Right cardiac atrium (tissue), 5 donors: ENCODE results near the gene ZNF566. TPM values are rescaled to one million over a fixed set of nuclear protein-coding genes. Genes with fewer than 3 reads are reported as not detected.
A peak's percentile ranks its signal among the peaks of the same experiment; 100 is the strongest.

ENCODE experiments used
- ATAC-seq, 2 donors: fragments of 200-7000 bp; cut with Tn5 transposase; one replicate each; pipeline versions ENCODE4 v1.8.0 to v1.9.1; 2020; ENCODE audit warnings: moderate library complexity in 2 of 2, mild to moderate bottlenecking in 1 of 2
- DNase-seq, 3 donors: peaks; one replicate each; pipeline ENCODE4 v3.0.0-alpha.2; 2020
- H3K27ac ChIP-seq: one replicate; pipeline ENCODE4 v1.5.1; 2013; ENCODE audit warnings: mild to moderate bottlenecking, low read length, control low read depth, moderate library complexity
- H3K27me3 ChIP-seq: one replicate; pipeline ENCODE4 v1.6.1; 2013; ENCODE audit not compliant: control insufficient read depth, insufficient read depth
- H3K4me1 ChIP-seq: one replicate; pipeline ENCODE4 v1.6.1; 2013; ENCODE audit warnings: low read length; ENCODE audit not compliant: control insufficient read depth, insufficient read depth
- H3K4me3 ChIP-seq: one replicate; pipeline ENCODE4 v1.5.1; 2013; ENCODE audit warnings: low read length, control low read depth
- H3K9me3 ChIP-seq: one replicate; pipeline ENCODE4 v1.6.1; 2013; ENCODE audit warnings: low read length; ENCODE audit not compliant: control insufficient read depth
- WGBS: extraction: QIAGEN DNeasy Blood & Tissue Kit; methylation state at CpG from one replicate; pipeline ENCODE4 v1.1.7; 2013; 5-methylcytosine and 5-hydroxymethylcytosine counted together
- intact Hi-C, 4 donors: fragments of 100-400 bp; cut with DNase I; formaldehyde crosslinking; loops; one replicate each; pipeline versions ENCODE4 v1.11.0 to v1.14.0; 2022 to 2023
- long read RNA-seq, 4 donors: library from polyadenylated mRNA; unstranded; transcript quantifications; one replicate each; pipeline ENCODE4 v2.0.0, GENCODE V29; 2020 to 2021
- polyA plus RNA-seq: library from polyadenylated mRNA; stranded (reverse); fragments of 200-250 nt; gene quantifications from one replicate; pipeline ENCODE4 v1.2.3, GENCODE V29; 2013
- total RNA-seq, 4 donors: library from RNA; stranded (reverse); fragmentation: NEBNext Ultra II Directional; extraction: Animal tissue kit (Norgen Biotek cat#: 25700); gene quantifications; one replicate each; pipeline ENCODE4 v1.2.1, GENCODE V29; 2021
- donor health status: healthy with polysubstance abuse.
- donor health status: DM: no; HTN: yes; CAD: no.
- donor health status: DM: no; HTN: no; CAD: no.
- donor health status: DM: no; HTN: yes; CAD: no; lungs with severe emphysema.
- donor health status: DM: yes; HTN: yes; CAD: no.

ZNF566 gene
- total RNA-seq (10 to 100 TPM; 10.6 to 13.4 (median 13.3) TPM), polyA plus RNA-seq (6.2 TPM)
- long read RNA-seq, donor 1, transcript ZNF566-202 (5 exons, 2,644 nt), result major isoform, 7 of 18 reads
- long read RNA-seq, donor 1, partial matches to known transcripts, result 0 of 18 reads
- long read RNA-seq, donor 1, other reads (novel, unspliced or antisense), result 4 of 18 reads
- long read RNA-seq, donor 2, partial matches to known transcripts, result 0 of 3 reads
- long read RNA-seq, donor 2, other reads (novel, unspliced or antisense), result 2 of 3 reads
- long read RNA-seq, donor 3, transcript ZNF566-203 (5 exons, 584 nt), result minor isoform, 5 of 37 reads
- long read RNA-seq, donor 3, transcript ZNF566-202 (5 exons, 2,644 nt), result minor isoform, 6 of 37 reads
- long read RNA-seq, donor 3, transcript ZNF566-205 (5 exons, 793 nt), result major isoform, 9 of 37 reads
- long read RNA-seq, donor 3, partial matches to known transcripts, result 2 of 37 reads
- long read RNA-seq, donor 3, other reads (novel, unspliced or antisense), result 9 of 37 reads
- long read RNA-seq, donor 4, partial matches to known transcripts, result 0 of 5 reads
- long read RNA-seq, donor 4, other reads (novel, unspliced or antisense), result 2 of 5 reads

- H3K27ac ChIP-seq, result peak within 1 kb of the TSS; percentile 100
- peak; percentile 99 for ATAC-seq
- H3K4me3 ChIP-seq, result peak within 1 kb of the TSS; percentile 92
- DNase-seq, result peak; percentile 91 to 96 (median 94)
- no peaks in the 10 kb centered on the region for H3K9me3 ChIP-seq
- intact Hi-C loops, result no loop called here
- no peaks in the 10 kb centered on the region for H3K27me3 ChIP-seq
- H3K4me1 ChIP-seq, result no peaks in the 10 kb centered on the region
- WGBS, result under 1% methylated on average over 53 of the region's 53 CpGs
These were observed at the start of gene ZNF566 for GRCh38 chr19:36489118-36489919. TSS of gene ZNF566 (minus strand) at chr19:36489561. CDS start at chr19:36476557, 13,004 bp downstream.

- 10% methylated on average over 12 of the region's 12 CpGs for WGBS
- Histone ChIP-seq H3K27me3 (no peaks in the 10 kb centered on the region), H3K4me1 (peaks cover 3% of the 10 kb centered on the region), H3K27ac (peak overlapping the region; percentile 10), H3K9me3 (no peaks in the 10 kb centered on the region), H3K4me3 (peak overlapping the region; percentile 79)
- ATAC-seq (peak; percentile 6 to 29), DNase-seq (no peak)
- intact Hi-C loops, result no loop called here
These were observed 39.7 kb upstream of the ZNF566 start for GRCh38 chr19:36528921-36529518.

- Histone ChIP-seq H3K4me3 (peak within 1 kb of the TSS; percentile 79), H3K4me1 (peaks cover 3% of the 10 kb centered on the region), H3K27ac (peak within 1 kb of the TSS; percentile 97), H3K9me3 (no peaks in the 10 kb centered on the region), H3K27me3 (no peaks in the 10 kb centered on the region)
- ATAC-seq, result peak; percentile 99
- peak; percentile 98 to 99 (median 99) for DNase-seq
- intact Hi-C loops, result no loop called here
- under 1% methylated on average over 55 of the region's 55 CpGs for WGBS
These were observed 39.0 kb upstream of the ZNF566 start, which contains the start of gene ZNF260 for GRCh38 chr19:36528194-36528920. TSS of gene ZNF260 (minus strand) at chr19:36528271. CDS start at chr19:36515238, 13,033 bp downstream.

GRCh38 chr19:36527873-36528193 is 38.5 kb upstream of the ZNF566 start:
- H3K27me3 ChIP-seq, result no peaks in the 10 kb centered on the region
- H3K4me1 ChIP-seq, result peaks cover 3% of the 10 kb centered on the region
- DNase-seq (no peak), ATAC-seq (no peak)
- no peaks in the 10 kb centered on the region for H3K9me3 ChIP-seq
- under 1% methylated on average over 13 of the region's 13 CpGs for WGBS
- peak overlapping the region; percentile 97 for H3K27ac ChIP-seq
- peak overlapping the region; percentile 79 for H3K4me3 ChIP-seq
- intact Hi-C loops, result no loop called here

- no peak for ATAC-seq
- H3K4me3 ChIP-seq, result peak overlapping the region; percentile 79
- peaks cover 3% of the 10 kb centered on the region for H3K4me1 ChIP-seq
- H3K9me3 ChIP-seq, result no peaks in the 10 kb centered on the region
- no peak overlapping the region for H3K27ac ChIP-seq
- intact Hi-C loops, result no loop called here
- DNase-seq, result no peak
- 7% methylated on average over 5 of the region's 5 CpGs for WGBS
- H3K27me3 ChIP-seq, result no peaks in the 10 kb centered on the region
These were observed 38.0 kb upstream of the ZNF566 start for GRCh38 chr19:36527341-36527740.

GRCh38 chr19:36526581-36526980 is 37.2 kb upstream of the ZNF566 start:
- Histone ChIP-seq H3K9me3 (no peaks in the 10 kb centered on the region), H3K4me1 (peaks cover 3% of the 10 kb centered on the region), H3K27me3 (no peaks in the 10 kb centered on the region), H3K4me3 (no peak overlapping the region), H3K27ac (no peak overlapping the region)
- 74% methylated on average over 5 of the region's 5 CpGs for WGBS
- DNase-seq (no peak), ATAC-seq (no peak)
- intact Hi-C loops, result no loop called here

- 97% methylated on average over 4 of the region's 4 CpGs for WGBS
- H3K4me3 ChIP-seq, result no peak overlapping the region
- H3K27ac ChIP-seq, result no peak overlapping the region
- intact Hi-C loops, result no loop called here
- ATAC-seq (no peak), DNase-seq (no peak)
- H3K4me1 ChIP-seq, result peaks cover 3% of the 10 kb centered on the region
- no peaks in the 10 kb centered on the region for H3K9me3 ChIP-seq
- H3K27me3 ChIP-seq, result no peaks in the 10 kb centered on the region
These were observed 35.3 kb upstream of the ZNF566 start for GRCh38 chr19:36524617-36525016.

- no peaks in the 10 kb centered on the region for H3K4me1 ChIP-seq
- no peak for DNase-seq
- intact Hi-C loops, result no loop called here
- H3K27ac ChIP-seq, result no peak overlapping the region
- no peak for ATAC-seq
- 98% methylated on average over 2 of the region's 2 CpGs for WGBS
- H3K9me3 ChIP-seq, result peaks cover 12% of the 10 kb centered on the region
- H3K27me3 ChIP-seq, result no peaks in the 10 kb centered on the region
- H3K4me3 ChIP-seq, result peak overlapping the region; percentile 32
These were observed 24.8 kb upstream of the ZNF566 start for GRCh38 chr19:36514012-36514612.

- intact Hi-C loops, result no loop called here
- no peaks in the 10 kb centered on the region for H3K27me3 ChIP-seq
- no peak overlapping the region for H3K27ac ChIP-seq
- DNase-seq (no peak), ATAC-seq (no peak)
- 91% methylated on average over 3 of the region's 3 CpGs for WGBS
- no peak overlapping the region for H3K4me3 ChIP-seq
- H3K4me1 ChIP-seq, result no peaks in the 10 kb centered on the region
- H3K9me3 ChIP-seq, result peaks cover 2% of the 10 kb centered on the region
These were observed 19.0 kb upstream of the ZNF566 start for GRCh38 chr19:36508325-36508724.

GRCh38 chr19:36501973-36502372 is 12.6 kb upstream of the ZNF566 start:
- no peaks in the 10 kb centered on the region for H3K27me3 ChIP-seq
- intact Hi-C loops, result no loop called here
- WGBS, result 93% methylated on average over 5 of the region's 5 CpGs
- no peaks in the 10 kb centered on the region for H3K4me1 ChIP-seq
- no peak overlapping the region for H3K4me3 ChIP-seq
- no peak overlapping the region for H3K27ac ChIP-seq
- DNase-seq (no peak), ATAC-seq (no peak)
- peaks cover 2% of the 10 kb centered on the region for H3K9me3 ChIP-seq
